Measurements from ENCODE around the gene BNC2. TPM values are rescaled to one million over a fixed set of nuclear protein-coding genes. Genes with fewer than 3 reads are reported as not detected.
A peak's percentile ranks its signal among the peaks of the same experiment; 100 is the strongest.

The BNC2 gene
- total and polyA plus RNA-seq, 7 donors, result 0.23 to 205 (median 117) TPM

DNA sequence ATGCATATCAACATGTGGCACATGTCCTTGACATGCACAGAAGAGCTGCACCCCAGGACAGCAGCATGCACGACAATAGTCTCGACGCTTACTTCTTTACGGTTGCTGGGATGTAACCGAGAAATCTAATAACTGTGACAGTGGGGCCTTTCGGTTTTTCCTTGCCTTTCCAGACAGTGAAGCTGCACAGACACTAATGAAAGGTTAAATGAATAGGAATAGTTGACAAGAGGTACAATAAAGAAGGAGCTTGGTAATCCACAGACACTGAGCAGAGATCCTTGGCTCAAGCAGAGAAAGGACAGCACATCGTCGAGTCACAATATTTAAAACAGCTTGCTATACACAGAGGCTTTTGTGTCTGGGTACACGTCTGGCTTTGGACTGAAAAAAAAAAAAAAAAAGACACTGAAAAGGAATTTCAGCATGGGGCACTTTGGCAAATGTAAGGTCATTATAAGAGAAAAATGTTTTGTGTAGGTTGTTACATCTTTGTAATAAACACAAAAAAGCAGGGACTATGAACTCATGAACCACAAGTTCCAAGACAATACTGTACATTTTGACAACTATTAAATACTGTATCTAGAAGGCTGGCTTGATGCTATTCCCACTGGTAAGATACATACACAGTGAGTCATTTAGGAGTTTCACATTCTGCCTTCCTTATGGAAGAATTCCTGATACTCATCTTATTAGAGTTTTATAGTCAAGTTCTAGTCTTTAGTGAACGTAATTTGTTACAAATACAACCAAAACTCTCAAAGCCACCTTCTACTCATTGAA lies 5.6 kb downstream of the BNC2 start:
- DNase-seq, result no peak
- H3K9me3 ChIP-seq, result no peaks in the 10 kb centered on the region
- H3K27me3 ChIP-seq, result no peaks in the 10 kb centered on the region
- peaks cover 0 to 66% (median 38%) of the 10 kb centered on the region in 4 donors for H3K4me1 ChIP-seq
- H3K36me3 ChIP-seq, result no peaks in the 10 kb centered on the region
- TF ChIP-seq POLR2A (IDR thresholded peaks at IDR 0.05), result no peak
- TF ChIP-seq CTCF (IDR thresholded peaks at IDR 0.05), result no peak
- peak; percentile 31 to 83 (median 72) for TF ChIP-seq POLR2AphosphoS5 (IDR thresholded peaks at IDR 0.05)
- peak in 2 of 4 donors; percentile 29 to 38 for TF ChIP-seq EP300 (IDR thresholded peaks at IDR 0.05)
- H3K27ac ChIP-seq, result peak overlapping the region; percentile 88 to 98 (median 95)
- H3K4me3 ChIP-seq, result peak overlapping the region in 2 of 4 donors; percentile 17 to 26
- WGBS, 2 donors, result 81 to 89% methylated on average over 10 of the region's 10 CpGs
- intact Hi-C loops (cut with DNase I), result loop anchor here (5.0 to 10.0 kb wide), 3 partner anchors 38 to 343 kb away; no protein-coding TSS in a partner anchor

GRCh38 chr9:16848179-16848578 lies 22.3 kb downstream of the BNC2 start:
- no peak for DNase-seq
- Histone ChIP-seq H3K27ac (no peak overlapping the region), H3K4me1 (peaks cover 0 to 34% (median 21%) of the 10 kb centered on the region in 4 donors), H3K36me3 (no peaks in the 10 kb centered on the region), H3K4me3 (no peak overlapping the region), H3K27me3 (no peaks in the 10 kb centered on the region), H3K9me3 (no peaks in the 10 kb centered on the region)
- WGBS, 2 donors, result 82 to 88% methylated on average over 3 of the region's 3 CpGs
- TF ChIP-seq CTCF (IDR thresholded peaks at IDR 0.05) (no peak), EP300 (IDR thresholded peaks at IDR 0.05) (no peak), POLR2A (IDR thresholded peaks at IDR 0.05) (no peak), POLR2AphosphoS5 (IDR thresholded peaks at IDR 0.05) (no peak)
- intact Hi-C loops (cut with DNase I), result no loop called here

DNA sequence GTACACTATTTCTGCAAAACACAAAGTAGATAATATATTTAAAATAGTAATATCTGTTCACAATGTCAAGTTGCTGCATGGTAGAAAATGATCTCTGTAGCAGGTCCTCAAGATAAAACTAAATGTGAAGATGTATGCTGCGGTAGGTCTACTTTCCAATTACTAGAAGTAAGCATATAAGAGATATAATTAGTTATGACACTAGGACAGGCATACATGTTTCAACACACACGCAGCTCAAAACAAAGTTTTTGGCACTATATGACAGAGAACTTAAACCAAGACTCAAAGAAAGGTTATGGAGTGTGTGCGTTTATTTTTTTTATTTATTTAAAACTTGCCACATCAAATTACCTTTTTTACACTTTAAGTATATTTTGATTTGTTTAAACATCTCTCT lies 23.5 kb downstream of the BNC2 start:
- 64 to 65% methylated on average over 3 of the region's 3 CpGs for WGBS, 2 donors
- no peaks in the 10 kb centered on the region for H3K27me3 ChIP-seq
- DNase-seq, result no peak
- peaks cover 0 to 23% (median 19%) of the 10 kb centered on the region in 4 donors for H3K4me1 ChIP-seq
- H3K27ac ChIP-seq, result no peak overlapping the region
- no peak for TF ChIP-seq POLR2AphosphoS5 (IDR thresholded peaks at IDR 0.05)
- no peak for TF ChIP-seq CTCF (IDR thresholded peaks at IDR 0.05)
- no peak for TF ChIP-seq POLR2A (IDR thresholded peaks at IDR 0.05)
- no peak for TF ChIP-seq EP300 (IDR thresholded peaks at IDR 0.05)
- no peaks in the 10 kb centered on the region for H3K9me3 ChIP-seq
- intact Hi-C loops (cut with DNase I), result no loop called here
- H3K36me3 ChIP-seq, result no peaks in the 10 kb centered on the region
- H3K4me3 ChIP-seq, result no peak overlapping the region

GRCh38 chr9:16846367-16846766 lies 24.1 kb downstream of the BNC2 start:
- Histone ChIP-seq H3K9me3 (no peaks in the 10 kb centered on the region), H3K27ac (no peak overlapping the region), H3K36me3 (no peaks in the 10 kb centered on the region), H3K4me1 (peaks cover 0 to 23% (median 14%) of the 10 kb centered on the region in 4 donors), H3K4me3 (no peak overlapping the region), H3K27me3 (no peaks in the 10 kb centered on the region)
- WGBS, 2 donors, result 92 to 95% methylated on average over 6 of the region's 6 CpGs
- TF ChIP-seq POLR2A (IDR thresholded peaks at IDR 0.05) (no peak), POLR2AphosphoS5 (IDR thresholded peaks at IDR 0.05) (no peak), CTCF (IDR thresholded peaks at IDR 0.05) (no peak), EP300 (IDR thresholded peaks at IDR 0.05) (no peak)
- intact Hi-C loops (cut with DNase I), result no loop called here
- no peak for DNase-seq
